GM12873 (cell line): Measurements from ENCODE around the gene ANXA5.

ENCODE experiments used
- CTCF ChIP-seq: IDR thresholded peaks from 2 replicates; pipeline ENCODE4 v1.5.1; 2012; ENCODE audit warnings: low read depth, mild to moderate bottlenecking, moderate library complexity, low read length, control low read depth; ENCODE audit not compliant: insufficient read depth; ENCODE audit errors: missing control alignments

The ANXA5 gene

GRCh38 chr4:121724671-121725070, 27.9 kb upstream of the ANXA5 start:
- TF ChIP-seq CTCF = no peak

GRCh38 chr4:121721700-121722099, 24.9 kb upstream of the ANXA5 start:
- no peak for TF ChIP-seq CTCF

- no peak for TF ChIP-seq CTCF
These were observed 23.3 kb upstream of the ANXA5 start for GRCh38 chr4:121720109-121720508.

- TF ChIP-seq CTCF = no peak
These were observed 21.0 kb upstream of the ANXA5 start for GRCh38 chr4:121717680-121718237.

GRCh38 chr4:121714548-121714947, 17.8 kb upstream of the ANXA5 start:
- no peak for TF ChIP-seq CTCF

- TF ChIP-seq CTCF = no peak
These were observed 16.0 kb upstream of the ANXA5 start for GRCh38 chr4:121712783-121713182.

- no peak for TF ChIP-seq CTCF
These were observed 15.3 kb upstream of the ANXA5 start for GRCh38 chr4:121712001-121712651.
